HG02938 (cell line): ENCODE measurements around the gene SPECC1L.

Experiments used
- ATAC-seq: cut with Tn5 transposase; IDR thresholded peaks from one replicate; pipeline ENCODE4 v1.9.1; 2021; ENCODE audit warnings: mild to moderate bottlenecking, moderate library complexity; ENCODE audit not compliant: unreplicated experiment

Gene SPECC1L

DNA sequence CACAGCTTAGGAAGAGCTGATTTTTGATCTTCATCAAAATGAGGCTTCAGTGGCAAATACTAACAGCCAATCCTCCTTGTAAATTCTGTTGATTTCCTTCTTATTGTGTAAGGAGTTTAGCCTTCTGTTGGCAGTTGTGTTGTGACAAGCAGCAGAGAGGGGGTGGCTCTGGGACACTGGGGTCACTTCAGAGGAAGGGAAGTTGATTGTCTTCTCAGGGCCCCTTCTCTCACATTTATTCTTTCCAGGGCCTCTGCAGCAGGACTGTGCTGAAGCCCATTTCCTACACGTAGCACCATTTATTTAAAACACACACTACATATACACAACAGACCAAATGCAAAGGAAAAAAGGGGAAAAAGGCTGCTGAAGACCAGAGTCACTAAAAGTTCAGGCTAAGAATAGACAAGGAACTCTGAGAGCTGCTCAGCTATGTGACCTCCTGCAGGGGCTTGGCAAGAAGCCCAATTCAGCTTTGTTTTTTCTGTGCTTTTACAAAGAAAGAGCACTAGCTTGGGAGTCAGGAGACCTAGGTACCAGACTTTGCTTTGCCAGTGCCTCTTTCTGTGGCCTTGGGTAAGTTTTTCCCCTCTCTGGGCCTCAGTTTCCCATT is 196.2 kb downstream of the SPECC1L start:
- ATAC-seq, result no peak

DNA sequence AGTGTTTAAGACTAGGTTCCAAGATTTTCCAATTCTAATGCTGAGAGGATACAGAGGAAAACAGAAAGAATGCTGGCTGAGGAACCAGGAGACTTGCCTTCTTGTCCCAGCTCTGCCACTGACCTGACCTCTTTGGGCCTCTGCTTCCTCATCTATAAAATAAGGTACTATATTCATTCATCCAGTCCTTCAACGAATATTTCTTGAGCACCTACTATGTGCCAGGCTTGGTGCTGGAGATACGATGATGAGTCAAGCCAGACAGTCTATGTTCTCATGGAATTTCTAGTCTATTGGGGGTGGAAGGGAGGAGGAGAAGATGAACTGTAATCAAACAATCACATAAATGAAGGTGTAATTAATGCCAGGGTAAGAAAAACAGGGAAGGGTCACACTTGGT is 196.7 kb downstream of the SPECC1L start:
- ATAC-seq, result no peak
